Measurements from ENCODE around the gene AGR2. TPM values are rescaled to one million over a fixed set of nuclear protein-coding genes. Genes with fewer than 3 reads are reported as not detected.

Gene AGR2
- total RNA-seq, 1 donor from 2014 or later, result not detected

DNA sequence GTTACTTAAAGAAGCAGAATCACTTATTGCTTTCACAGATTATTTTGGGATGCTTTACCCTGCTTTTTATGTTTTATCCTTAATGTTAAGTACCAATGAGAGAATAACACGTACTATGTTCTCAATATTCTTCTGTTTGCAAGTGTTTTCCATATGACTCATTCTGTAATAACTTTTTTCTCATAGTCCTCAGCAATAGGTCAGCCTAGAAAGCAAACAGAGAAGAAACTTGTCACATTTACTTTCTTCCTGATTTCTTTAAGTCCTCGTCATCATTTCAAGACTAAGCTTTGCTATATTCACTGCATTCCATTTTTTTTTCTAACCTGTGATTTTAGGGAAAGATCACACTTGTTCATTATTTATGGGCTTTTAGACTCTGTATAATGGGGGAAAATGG lies 6.8 kb upstream of the AGR2 start:
- no peaks in the 10 kb centered on the region for H4K20me1 ChIP-seq (ENCODE audit: insufficient read depth, low read length)
- H3K27me3 ChIP-seq (ENCODE audit: insufficient read depth, low read length), result no peaks in the 10 kb centered on the region
- H3K9ac ChIP-seq (ENCODE audit: low read length), result no peak overlapping the region
- H3K27ac ChIP-seq (ENCODE audit: low read depth, low read length), result peak overlapping the region; percentile 30
- no peak overlapping the region for H3K4me3 ChIP-seq (ENCODE audit: insufficient read depth, low read depth, low read length)
- H3K36me3 ChIP-seq (ENCODE audit: insufficient read depth, low read length), result no peaks in the 10 kb centered on the region
- FAIRE-seq (peak; percentile 26), DNase-seq (ENCODE audit: low read depth) (peak; percentile 74)
- Mint-ChIP-seq H3K4me3 (ENCODE audit: unreplicated experiment) (no peak overlapping the region), H3K4me1 (ENCODE audit: low read depth, unreplicated experiment) (peaks cover 9% of the 10 kb centered on the region), H3K9me3 (ENCODE audit: unreplicated experiment) (no peaks in the 10 kb centered on the region), H3K27ac (ENCODE audit: unreplicated experiment) (no peak overlapping the region), H3K27me3 (ENCODE audit: low read depth, unreplicated experiment) (peaks cover 5% of the 10 kb centered on the region), H3K36me3 (ENCODE audit: low read depth, unreplicated experiment) (no peaks in the 10 kb centered on the region)
- no peaks in the 10 kb centered on the region for H3K9me3 ChIP-seq (ENCODE audit: insufficient read depth, low read depth, low read length)
- peak overlapping the region; percentile 38 for H3K4me2 ChIP-seq (ENCODE audit: low read length)
- H3K4me1 ChIP-seq (ENCODE audit: insufficient read depth, low read length), result no peaks in the 10 kb centered on the region
- TF ChIP-seq, protein P1, sequence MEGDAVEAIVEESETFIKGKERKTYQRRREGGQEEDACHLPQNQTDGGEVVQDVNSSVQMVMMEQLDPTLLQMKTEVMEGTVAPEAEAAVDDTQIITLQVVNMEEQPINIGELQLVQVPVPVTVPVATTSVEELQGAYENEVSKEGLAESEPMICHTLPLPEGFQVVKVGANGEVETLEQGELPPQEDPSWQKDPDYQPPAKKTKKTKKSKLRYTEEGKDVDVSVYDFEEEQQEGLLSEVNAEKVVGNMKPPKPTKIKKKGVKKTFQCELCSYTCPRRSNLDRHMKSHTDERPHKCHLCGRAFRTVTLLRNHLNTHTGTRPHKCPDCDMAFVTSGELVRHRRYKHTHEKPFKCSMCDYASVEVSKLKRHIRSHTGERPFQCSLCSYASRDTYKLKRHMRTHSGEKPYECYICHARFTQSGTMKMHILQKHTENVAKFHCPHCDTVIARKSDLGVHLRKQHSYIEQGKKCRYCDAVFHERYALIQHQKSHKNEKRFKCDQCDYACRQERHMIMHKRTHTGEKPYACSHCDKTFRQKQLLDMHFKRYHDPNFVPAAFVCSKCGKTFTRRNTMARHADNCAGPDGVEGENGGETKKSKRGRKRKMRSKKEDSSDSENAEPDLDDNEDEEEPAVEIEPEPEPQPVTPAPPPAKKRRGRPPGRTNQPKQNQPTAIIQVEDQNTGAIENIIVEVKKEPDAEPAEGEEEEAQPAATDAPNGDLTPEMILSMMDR (IDR thresholded peaks at IDR 0.05; ENCODE audit: insufficient read depth, low read depth, low read length), result no peak
- no peak for TF ChIP-seq EZH2 (IDR thresholded peaks at IDR 0.05; ENCODE audit: insufficient read depth, low read length)
- H2AFZ ChIP-seq (ENCODE audit: low read depth, low read length), result no peak overlapping the region
- no peaks in the 10 kb centered on the region for H3K79me2 ChIP-seq (ENCODE audit: insufficient read depth, low read length)

DNA sequence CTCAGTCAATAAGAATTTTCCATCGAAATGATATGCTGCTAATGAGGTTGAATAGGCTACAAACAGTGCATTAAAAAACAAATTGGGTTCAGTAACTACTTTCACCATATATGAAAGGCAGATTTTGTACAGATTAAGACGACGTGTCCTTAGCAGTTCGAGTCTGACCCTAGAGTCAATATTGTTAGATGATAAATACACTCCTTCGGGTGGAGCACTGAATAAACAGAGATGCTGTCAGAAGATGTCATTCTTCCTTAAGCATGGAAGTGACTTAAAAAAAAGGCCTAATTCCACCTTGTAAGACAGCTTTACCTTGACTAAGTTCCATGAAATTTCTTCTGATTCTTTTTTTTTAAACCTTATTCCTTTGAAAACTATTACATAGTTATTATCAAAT lies 5.8 kb upstream of the AGR2 start:
- Mint-ChIP-seq H3K36me3 (ENCODE audit: low read depth, unreplicated experiment) (no peaks in the 10 kb centered on the region), H3K4me1 (ENCODE audit: low read depth, unreplicated experiment) (peaks cover 9% of the 10 kb centered on the region), H3K4me3 (ENCODE audit: unreplicated experiment) (no peak overlapping the region), H3K27ac (ENCODE audit: unreplicated experiment) (no peak overlapping the region), H3K27me3 (ENCODE audit: low read depth, unreplicated experiment) (no peaks in the 10 kb centered on the region), H3K9me3 (ENCODE audit: unreplicated experiment) (no peaks in the 10 kb centered on the region)
- H3K27ac ChIP-seq (ENCODE audit: low read depth, low read length), result no peak overlapping the region
- H3K4me1 ChIP-seq (ENCODE audit: insufficient read depth, low read length), result no peaks in the 10 kb centered on the region
- no peaks in the 10 kb centered on the region for H3K36me3 ChIP-seq (ENCODE audit: insufficient read depth, low read length)
- no peak for FAIRE-seq
- no peaks in the 10 kb centered on the region for H3K79me2 ChIP-seq (ENCODE audit: insufficient read depth, low read length)
- H4K20me1 ChIP-seq (ENCODE audit: insufficient read depth, low read length), result no peaks in the 10 kb centered on the region
- H3K9ac ChIP-seq (ENCODE audit: low read length), result no peak overlapping the region
- no peaks in the 10 kb centered on the region for H3K27me3 ChIP-seq (ENCODE audit: insufficient read depth, low read length)
- no peak overlapping the region for H3K4me2 ChIP-seq (ENCODE audit: low read length)
- no peak for DNase-seq (ENCODE audit: low read depth)
- H3K4me3 ChIP-seq (ENCODE audit: insufficient read depth, low read depth, low read length), result no peak overlapping the region
- no peaks in the 10 kb centered on the region for H3K9me3 ChIP-seq (ENCODE audit: insufficient read depth, low read depth, low read length)
- TF ChIP-seq EZH2 (IDR thresholded peaks at IDR 0.05; ENCODE audit: insufficient read depth, low read length), result no peak
- TF ChIP-seq, protein P1 (IDR thresholded peaks at IDR 0.05; ENCODE audit: insufficient read depth, low read depth, low read length), result no peak
- no peak overlapping the region for H2AFZ ChIP-seq (ENCODE audit: low read depth, low read length)

DNA sequence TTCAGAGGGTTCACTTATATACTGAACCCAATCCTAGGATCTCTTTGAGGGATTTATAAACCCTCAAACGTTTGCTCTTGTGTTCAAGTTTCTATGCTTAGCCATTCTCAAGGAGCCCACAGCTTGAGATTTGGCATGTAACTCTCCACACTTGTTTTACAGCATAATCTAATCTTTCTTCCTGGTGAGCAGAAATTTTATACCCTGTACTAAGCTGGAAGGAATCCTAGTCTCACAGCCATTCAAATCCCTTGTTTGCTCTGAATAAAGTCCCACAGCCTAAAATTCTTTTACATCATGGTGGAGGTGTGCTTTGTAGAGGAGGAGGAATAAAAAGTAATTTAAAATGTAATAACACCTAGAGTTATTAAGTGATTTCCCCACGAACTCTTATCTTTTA lies 5.3 kb upstream of the AGR2 start:
- H3K27ac Mint-ChIP-seq (ENCODE audit: unreplicated experiment), result no peak overlapping the region
- H3K4me3 Mint-ChIP-seq (ENCODE audit: unreplicated experiment), result no peak overlapping the region
- Histone ChIP-seq H3K9me3 (ENCODE audit: insufficient read depth, low read depth, low read length) (no peaks in the 10 kb centered on the region), H3K9ac (ENCODE audit: low read length) (no peak overlapping the region), H3K4me3 (ENCODE audit: insufficient read depth, low read depth, low read length) (no peak overlapping the region), H3K79me2 (ENCODE audit: insufficient read depth, low read length) (no peaks in the 10 kb centered on the region), H3K4me1 (ENCODE audit: insufficient read depth, low read length) (no peaks in the 10 kb centered on the region), H3K27me3 (ENCODE audit: insufficient read depth, low read length) (no peaks in the 10 kb centered on the region), H3K4me2 (ENCODE audit: low read length) (no peak overlapping the region), H2AFZ (ENCODE audit: low read depth, low read length) (no peak overlapping the region), H3K36me3 (ENCODE audit: insufficient read depth, low read length) (no peaks in the 10 kb centered on the region), H4K20me1 (ENCODE audit: insufficient read depth, low read length) (no peaks in the 10 kb centered on the region), H3K27ac (ENCODE audit: low read depth, low read length) (no peak overlapping the region)
- no peaks in the 10 kb centered on the region for H3K27me3 Mint-ChIP-seq (ENCODE audit: low read depth, unreplicated experiment)
- peaks cover 9% of the 10 kb centered on the region for H3K4me1 Mint-ChIP-seq (ENCODE audit: low read depth, unreplicated experiment)
- TF ChIP-seq EZH2 (IDR thresholded peaks at IDR 0.05; ENCODE audit: insufficient read depth, low read length), result no peak
- TF ChIP-seq, protein P1 (IDR thresholded peaks at IDR 0.05; ENCODE audit: insufficient read depth, low read depth, low read length), result no peak
- H3K9me3 Mint-ChIP-seq (ENCODE audit: unreplicated experiment), result no peaks in the 10 kb centered on the region
- DNase-seq (ENCODE audit: low read depth) (peak; percentile 16), FAIRE-seq (no peak)
- no peaks in the 10 kb centered on the region for H3K36me3 Mint-ChIP-seq (ENCODE audit: low read depth, unreplicated experiment)
